ENCODE results near the gene SYK. TPM values are rescaled to one million over a fixed set of nuclear protein-coding genes. Genes with fewer than 3 reads are reported as not detected.

Gene SYK
- total RNA-seq, 4 donors from 2014 or later: 7.0 to 16.6 (median 8.7) TPM

GRCh38 chr9:90939351-90939750 is 137.7 kb downstream of the SYK start:
- intact Hi-C loops (cut with DNase I): no loop called here
- no peaks in the 10 kb centered on the region for H3K36me3 ChIP-seq
- no peak for DNase-seq (ENCODE audit: extremely low spot score)
- WGBS: 81% methylated on average over 3 of the region's 3 CpGs
- H3K27me3 ChIP-seq: no peaks in the 10 kb centered on the region
- no peak overlapping the region for H3K4me3 ChIP-seq
- TF ChIP-seq CTCF (IDR thresholded peaks at IDR 0.05): no peak
- TF ChIP-seq POLR2AphosphoS5 (IDR thresholded peaks at IDR 0.05): no peak
- TF ChIP-seq EP300 (IDR thresholded peaks at IDR 0.05): no peak
- no peak for TF ChIP-seq POLR2A (IDR thresholded peaks at IDR 0.05; ENCODE audit: low read depth)
- H3K4me1 ChIP-seq: no peaks in the 10 kb centered on the region
- H3K9me3 ChIP-seq: peaks cover 0 to 14% (median 7%) of the 10 kb centered on the region in 4 donors
- no peak overlapping the region for H3K27ac ChIP-seq (replicated peaks in 1 of 4)

GRCh38 chr9:90940280-90940679 is 138.7 kb downstream of the SYK start:
- Histone ChIP-seq H3K9me3 (peaks cover 0 to 14% (median 7%) of the 10 kb centered on the region in 4 donors), H3K27ac (replicated peaks in 1 of 4) (no peak overlapping the region), H3K27me3 (no peaks in the 10 kb centered on the region), H3K36me3 (no peaks in the 10 kb centered on the region), H3K4me1 (no peaks in the 10 kb centered on the region), H3K4me3 (no peak overlapping the region)
- intact Hi-C loops (cut with DNase I): no loop called here
- 86% methylated on average over 1 of the region's 1 CpG for WGBS
- TF ChIP-seq CTCF (IDR thresholded peaks at IDR 0.05) (no peak), POLR2AphosphoS5 (IDR thresholded peaks at IDR 0.05) (no peak), POLR2A (IDR thresholded peaks at IDR 0.05; ENCODE audit: low read depth) (no peak), EP300 (IDR thresholded peaks at IDR 0.05) (no peak)
- DNase-seq (ENCODE audit: extremely low spot score): no peak

GRCh38 chr9:90941661-90942060 is 140.0 kb downstream of the SYK start:
- WGBS: 86% methylated on average over 5 of the region's 5 CpGs
- H3K27ac ChIP-seq (replicated peaks in 1 of 4): no peak overlapping the region
- intact Hi-C loops (cut with DNase I): no loop called here
- peaks cover 0 to 14% (median 7%) of the 10 kb centered on the region in 4 donors for H3K9me3 ChIP-seq
- no peak overlapping the region for H3K4me3 ChIP-seq
- no peaks in the 10 kb centered on the region for H3K4me1 ChIP-seq
- no peak for TF ChIP-seq POLR2AphosphoS5 (IDR thresholded peaks at IDR 0.05)
- no peak for TF ChIP-seq EP300 (IDR thresholded peaks at IDR 0.05)
- no peak for TF ChIP-seq CTCF (IDR thresholded peaks at IDR 0.05)
- TF ChIP-seq POLR2A (IDR thresholded peaks at IDR 0.05; ENCODE audit: low read depth): no peak
- DNase-seq (ENCODE audit: extremely low spot score): no peak
- no peaks in the 10 kb centered on the region for H3K36me3 ChIP-seq
- peaks cover 0 to 2% (median 0%) of the 10 kb centered on the region in 4 donors for H3K27me3 ChIP-seq

GRCh38 chr9:90942555-90942954 is 140.9 kb downstream of the SYK start:
- H3K4me1 ChIP-seq: no peaks in the 10 kb centered on the region
- no peak for DNase-seq (ENCODE audit: extremely low spot score)
- no peak overlapping the region for H3K4me3 ChIP-seq
- WGBS: 67% methylated on average over 7 of the region's 7 CpGs
- peaks cover 0 to 2% (median 0%) of the 10 kb centered on the region in 4 donors for H3K27me3 ChIP-seq
- no peak overlapping the region for H3K27ac ChIP-seq (replicated peaks in 1 of 4)
- H3K36me3 ChIP-seq: no peaks in the 10 kb centered on the region
- H3K9me3 ChIP-seq: peaks cover 0 to 14% (median 7%) of the 10 kb centered on the region in 4 donors
- no peak for TF ChIP-seq POLR2A (IDR thresholded peaks at IDR 0.05; ENCODE audit: low read depth)
- no peak for TF ChIP-seq POLR2AphosphoS5 (IDR thresholded peaks at IDR 0.05)
- no peak for TF ChIP-seq CTCF (IDR thresholded peaks at IDR 0.05)
- TF ChIP-seq EP300 (IDR thresholded peaks at IDR 0.05): no peak
- intact Hi-C loops (cut with DNase I): no loop called here

- no peak overlapping the region for H3K4me3 ChIP-seq
- H3K36me3 ChIP-seq: no peaks in the 10 kb centered on the region
- H3K9me3 ChIP-seq: peaks cover 0 to 14% (median 7%) of the 10 kb centered on the region in 4 donors
- DNase-seq (ENCODE audit: extremely low spot score): no peak
- peaks cover 0 to 2% (median 0%) of the 10 kb centered on the region in 4 donors for H3K27me3 ChIP-seq
- TF ChIP-seq POLR2A (IDR thresholded peaks at IDR 0.05; ENCODE audit: low read depth): no peak
- no peak for TF ChIP-seq EP300 (IDR thresholded peaks at IDR 0.05)
- no peak for TF ChIP-seq CTCF (IDR thresholded peaks at IDR 0.05)
- no peak for TF ChIP-seq POLR2AphosphoS5 (IDR thresholded peaks at IDR 0.05)
- no peak overlapping the region for H3K27ac ChIP-seq (replicated peaks in 1 of 4)
- intact Hi-C loops (cut with DNase I): no loop called here
- H3K4me1 ChIP-seq: no peaks in the 10 kb centered on the region
- WGBS: 87% methylated on average over 7 of the region's 7 CpGs
Measured at GRCh38 chr9:90943341-90943740, 141.7 kb downstream of the SYK start.
